GM21515 (cell line): ENCODE measurements around the gene SERPINI2.
"Not testable (repeated sequence)": the region's sequence is repeated elsewhere in the genome, so short reads cannot be mapped to it uniquely, and the experiment has no call there.

Experiments
- ATAC-seq: cut with Tn5 transposase; IDR thresholded peaks from one replicate; pipeline ENCODE4 v1.9.1; 2021; ENCODE audit not compliant: unreplicated experiment

The SERPINI2 gene

DNA sequence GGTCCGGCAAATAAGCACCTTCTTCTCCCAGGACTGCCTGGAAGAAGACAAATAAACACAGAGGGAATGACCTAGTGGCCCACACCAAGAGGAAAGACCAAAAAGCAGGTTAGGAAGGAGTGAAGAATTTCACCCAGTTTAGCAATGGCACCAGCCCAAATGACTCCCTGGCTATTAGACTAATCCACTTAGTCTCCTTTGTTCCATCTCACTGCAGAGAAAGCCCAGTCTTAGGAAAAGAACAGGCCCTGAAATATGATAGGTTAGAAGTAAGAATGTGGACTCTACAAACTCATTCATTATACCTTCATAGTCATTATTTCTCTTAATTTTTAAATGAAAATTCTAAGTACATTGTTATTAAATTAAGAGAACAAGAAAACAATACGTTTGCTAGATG, 23.2 kb downstream of the SERPINI2 start:
- no peak for ATAC-seq

DNA sequence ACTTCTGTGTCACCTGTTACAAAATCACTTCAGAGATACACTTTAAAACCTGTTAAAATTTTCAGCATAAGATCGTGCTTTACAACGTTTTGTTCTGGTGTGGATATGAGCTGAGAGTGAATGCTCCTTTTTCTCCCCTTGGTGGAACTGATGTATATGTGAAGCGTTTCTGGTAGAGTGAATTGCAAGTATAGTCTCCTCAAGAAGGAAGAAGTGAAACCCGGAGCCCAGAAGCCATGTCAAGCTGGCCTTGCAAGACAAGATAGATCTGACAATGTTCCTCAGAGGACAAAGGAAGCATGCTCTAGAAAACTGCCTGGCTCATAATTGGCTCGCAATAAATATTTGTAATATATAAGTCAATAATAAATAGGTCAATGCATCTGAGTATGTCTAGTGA, 23.6 kb downstream of the SERPINI2 start:
- ATAC-seq: no peak

DNA sequence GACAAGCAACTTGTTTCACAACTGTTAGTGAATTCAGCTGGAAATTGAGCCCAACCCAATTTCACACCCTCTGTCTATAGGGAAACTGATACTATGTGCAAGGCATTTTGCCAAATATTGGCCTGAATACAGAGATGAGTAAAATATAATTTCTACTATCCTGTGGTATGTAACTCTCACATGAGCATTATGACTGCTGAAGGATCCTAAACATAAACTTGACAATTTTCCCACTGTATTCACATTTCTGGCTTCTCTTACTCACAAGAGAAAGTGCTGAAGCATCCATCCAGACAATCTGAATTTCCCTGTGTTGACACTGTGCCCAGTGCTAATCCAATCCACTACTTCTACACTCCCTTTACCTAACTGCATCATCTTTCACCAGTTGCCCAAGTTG, 28.4 kb downstream of the SERPINI2 start:
- ATAC-seq: no peak

DNA sequence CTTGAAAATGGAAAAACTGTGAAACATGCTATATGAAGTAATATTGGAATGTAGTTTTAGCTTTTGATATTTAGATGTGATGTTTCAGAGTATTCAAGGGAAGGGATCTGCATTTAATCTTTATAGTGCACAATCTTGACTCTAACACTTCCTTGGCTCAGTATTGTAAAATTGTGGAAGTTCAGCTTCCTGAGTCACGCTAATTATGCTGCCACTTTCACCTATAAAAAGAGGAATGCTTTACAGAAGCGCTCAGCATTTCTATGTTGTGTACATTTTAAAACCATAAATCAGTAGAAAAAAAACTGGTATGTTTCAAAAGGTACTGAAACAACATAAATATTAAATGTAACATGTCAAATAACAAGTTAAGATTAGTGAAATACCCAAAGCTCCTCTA, 32.6 kb downstream of the SERPINI2 start:
- ATAC-seq: no peak

DNA sequence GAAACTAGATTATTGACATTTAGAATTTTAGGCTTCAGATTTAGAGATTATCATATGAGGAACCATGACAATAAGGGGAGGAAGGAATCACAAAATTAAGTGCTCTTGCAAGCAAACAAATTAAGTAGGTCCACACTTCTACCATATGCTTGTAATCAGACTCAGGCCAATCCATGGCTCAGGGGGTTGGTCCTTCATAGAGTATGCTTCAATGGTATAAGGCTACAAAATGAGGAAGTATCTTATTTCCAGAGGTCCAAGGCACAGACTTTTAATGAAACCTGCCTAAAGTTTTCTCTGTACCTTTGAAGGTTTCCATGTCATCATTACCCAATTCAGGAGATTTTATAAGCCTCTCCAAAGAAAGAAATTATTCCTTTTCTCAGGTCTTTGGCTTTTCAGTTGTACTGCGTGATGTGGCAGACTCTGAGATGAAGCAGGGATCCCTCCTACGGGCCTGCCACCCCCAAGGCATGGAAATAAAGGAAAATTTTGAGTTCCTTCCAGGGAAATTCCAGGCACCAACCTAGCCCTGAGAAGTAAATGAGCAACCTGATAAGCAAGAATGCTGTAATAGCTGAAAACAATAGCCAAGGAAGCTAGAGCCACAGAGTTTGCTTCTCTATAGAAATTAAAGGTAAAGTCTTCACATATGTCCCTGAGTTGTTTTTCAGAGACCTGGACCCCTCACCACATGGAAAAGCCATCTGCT, 36.3 kb downstream of the SERPINI2 start:
- ATAC-seq: no peak

DNA sequence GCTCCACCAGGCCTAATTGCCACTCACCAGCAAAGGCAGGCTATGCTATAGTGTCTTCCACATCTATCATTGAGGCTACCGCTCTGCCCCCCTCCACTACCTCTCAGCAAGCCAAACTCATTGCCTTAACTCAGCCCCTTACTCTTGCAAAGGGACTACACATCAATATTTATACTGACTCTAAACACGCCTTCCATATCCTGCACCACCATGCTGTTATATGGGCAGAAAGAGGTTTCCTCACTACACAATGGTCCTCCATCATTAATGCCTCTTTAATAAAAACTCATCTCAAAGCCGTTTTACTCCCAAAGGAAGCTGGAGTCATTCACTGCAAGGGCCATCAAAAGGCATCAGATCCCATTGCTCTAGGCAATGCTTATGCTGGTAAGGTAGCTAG, 46.9 kb downstream of the SERPINI2 start:
- ATAC-seq: not testable (repeated sequence)

DNA sequence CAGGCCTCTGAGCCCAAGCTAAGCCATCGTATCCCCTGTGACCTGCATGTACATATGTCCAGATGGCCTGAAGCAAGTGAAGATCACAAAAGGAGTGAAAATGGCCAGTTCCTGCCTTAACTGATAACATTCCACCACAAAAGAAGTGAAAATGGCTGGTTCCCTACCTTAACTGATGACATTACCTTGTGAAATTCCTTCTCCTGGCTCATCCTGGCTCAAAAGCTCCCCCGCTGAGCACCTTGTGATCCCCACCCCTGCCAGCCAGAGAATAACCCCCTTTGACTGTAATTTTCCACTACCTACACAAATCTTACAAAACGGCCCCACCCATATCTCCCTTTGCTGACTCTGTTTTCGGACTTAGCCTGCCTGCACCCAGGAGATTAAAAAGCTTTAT, 51.4 kb downstream of the SERPINI2 start:
- ATAC-seq: not testable (repeated sequence)

DNA sequence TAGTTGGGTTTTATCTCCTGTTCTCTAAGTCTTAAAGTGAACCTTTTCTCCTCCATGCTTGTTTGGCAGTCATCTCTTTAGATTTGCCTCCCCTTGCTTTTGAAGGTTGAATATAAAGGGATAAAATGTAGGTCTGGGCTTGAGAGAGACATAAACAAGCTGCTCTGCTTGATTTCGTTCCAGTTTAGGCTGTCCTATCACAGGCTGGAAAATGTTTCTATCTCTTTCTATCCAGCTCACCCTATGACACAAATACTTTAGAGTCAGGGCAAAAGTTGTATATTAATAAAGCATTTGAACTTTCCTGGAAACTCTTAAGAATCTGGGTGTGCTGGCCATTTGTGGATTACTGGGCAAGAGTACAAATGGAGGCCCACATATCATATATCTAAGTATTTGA, 64.2 kb downstream of the SERPINI2 start:
- ATAC-seq: no peak

DNA sequence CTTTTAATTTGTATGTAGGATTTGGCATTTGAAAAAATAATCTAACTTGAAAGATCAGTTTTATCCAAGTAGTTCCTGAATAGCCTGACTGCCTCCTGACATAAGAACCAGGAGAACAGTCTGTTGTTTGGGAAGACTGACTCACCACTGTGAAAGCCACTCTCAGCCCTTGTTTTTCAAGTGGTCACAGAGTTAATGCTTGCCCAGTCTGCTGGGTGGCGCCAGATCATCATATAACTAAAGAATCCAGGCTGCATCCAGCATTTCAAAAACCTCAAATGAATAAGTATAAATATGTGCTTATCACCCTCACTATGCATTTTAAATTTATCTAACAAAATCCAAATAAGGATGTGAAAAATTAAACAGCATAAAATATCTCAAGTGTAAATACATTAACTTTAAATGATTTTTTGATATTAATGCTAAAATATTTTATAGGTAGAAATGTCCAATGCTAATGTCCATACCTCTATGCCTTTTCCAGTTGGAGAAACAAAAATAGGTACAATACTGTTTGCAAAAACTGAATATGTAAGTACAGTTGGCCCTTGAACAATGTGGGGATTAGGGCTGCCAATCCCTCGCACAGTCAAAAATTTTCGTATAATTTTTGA, 66.9 kb downstream of the SERPINI2 start:
- ATAC-seq: peak; percentile 63

DNA sequence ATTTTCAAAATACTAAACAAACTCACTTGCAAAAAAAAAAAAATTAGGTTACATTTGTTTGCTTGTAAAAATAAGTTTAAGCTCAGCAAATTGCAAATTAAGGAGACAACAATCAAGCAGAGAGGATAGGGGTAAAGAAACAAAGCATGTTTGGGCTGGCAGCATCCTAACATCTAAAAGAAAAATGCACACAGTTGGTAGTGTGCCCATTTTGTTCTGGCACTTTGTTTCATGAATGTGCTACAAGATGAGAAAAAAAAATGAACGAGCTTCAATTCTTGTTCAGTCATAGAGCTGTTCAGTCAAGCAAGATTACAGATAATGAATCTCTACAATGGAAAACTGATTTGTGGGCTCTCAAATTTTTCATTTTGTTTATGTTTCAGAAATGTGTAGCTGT, 76.0 kb downstream of the SERPINI2 start:
- no peak for ATAC-seq

DNA sequence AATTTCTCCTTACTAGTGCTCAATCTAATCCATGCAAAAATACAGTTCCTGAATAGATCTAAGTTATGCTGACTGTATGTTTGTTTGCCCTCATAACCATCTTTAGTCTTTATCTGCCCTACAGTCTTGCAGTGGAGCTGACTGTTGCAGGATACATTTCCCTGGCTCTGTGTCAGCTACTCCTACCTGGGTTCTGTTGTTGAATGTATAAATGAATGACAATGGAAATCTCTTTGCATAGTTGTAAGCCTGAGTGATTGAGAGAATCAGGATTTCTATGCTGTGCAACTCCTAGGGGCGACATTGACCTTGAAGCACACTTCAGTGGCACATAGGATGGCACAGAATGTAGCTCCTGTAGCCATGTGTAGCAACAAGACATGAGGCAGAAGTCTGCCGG, 77.8 kb downstream of the SERPINI2 start:
- ATAC-seq: no peak

DNA sequence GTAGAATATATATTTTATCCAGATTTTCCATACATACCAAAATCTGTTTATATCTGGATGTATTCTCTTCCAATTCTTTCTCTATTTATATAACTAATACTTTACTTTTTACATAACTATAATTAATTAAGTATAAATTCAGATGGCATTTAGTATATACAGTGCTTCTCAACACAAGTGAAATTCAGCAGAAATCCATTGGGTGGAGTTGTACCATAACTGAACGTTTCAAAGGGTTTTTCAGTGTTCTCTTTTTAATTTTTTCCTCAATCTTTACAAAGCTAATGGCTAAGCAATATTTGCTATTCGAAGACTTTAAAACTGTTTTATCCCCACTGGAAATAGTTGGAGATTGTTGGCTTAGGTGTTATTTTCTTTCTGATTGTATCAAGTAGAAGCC, 79.8 kb downstream of the SERPINI2 start:
- no peak for ATAC-seq
